Measurements from ENCODE around the gene MRGPRX2. TPM values are rescaled to one million over a fixed set of nuclear protein-coding genes. Genes with fewer than 3 reads are reported as not detected.

The MRGPRX2 gene
- under 1 TPM in 1 of 6 donors, not detected in 5; 0.14 TPM for total RNA-seq

GRCh38 chr11:19060629-19061028 lies at the start of gene MRGPRX2:
TSS of gene MRGPRX2 (minus strand) at chr11:19060717. CDS start at chr11:19056402, 4,315 bp downstream.
- no peaks in the 10 kb centered on the region for H3K9me3 ChIP-seq
- ATAC-seq (ENCODE audit: low FRiP score in 2 of 2) (no peak), DNase-seq (no peak)
- no peaks in the 10 kb centered on the region for H3K4me1 ChIP-seq
- no peak within 1 kb of the TSS for H3K27ac ChIP-seq
- H3K4me3 ChIP-seq = no peak within 1 kb of the TSS
- TF ChIP-seq POLR2A (IDR thresholded peaks at IDR 0.05) = no peak
- TF ChIP-seq CTCF (IDR thresholded peaks at IDR 0.05) = no peak
- no peak for TF ChIP-seq EP300 (IDR thresholded peaks at IDR 0.05)
- 44 to 49% methylated on average over 4 of the region's 4 CpGs for WGBS, 2 donors
- no peaks in the 10 kb centered on the region for H3K27me3 ChIP-seq
- H3K36me3 ChIP-seq = no peaks in the 10 kb centered on the region

GRCh38 chr11:19110295-19110694 lies 49.8 kb upstream of the MRGPRX2 start:
- TF ChIP-seq POLR2AphosphoS5 (IDR thresholded peaks at IDR 0.05) = no peak
- no peak for TF ChIP-seq POLR2A (IDR thresholded peaks at IDR 0.05)
- TF ChIP-seq EP300 (IDR thresholded peaks at IDR 0.05) = no peak
- no peak for TF ChIP-seq CTCF (IDR thresholded peaks at IDR 0.05)
- WGBS, 2 donors = 88% methylated on average over 3 of the region's 3 CpGs
- H3K27me3 ChIP-seq = no peaks in the 10 kb centered on the region
- no peaks in the 10 kb centered on the region for H3K9me3 ChIP-seq
- ATAC-seq (ENCODE audit: low FRiP score in 2 of 2) = no peak
- H3K4me3 ChIP-seq = no peak overlapping the region
- H3K36me3 ChIP-seq = no peaks in the 10 kb centered on the region
- DNase-seq = no peak
- no peaks in the 10 kb centered on the region for H3K4me1 ChIP-seq
- H3K27ac ChIP-seq = no peak overlapping the region

DNA sequence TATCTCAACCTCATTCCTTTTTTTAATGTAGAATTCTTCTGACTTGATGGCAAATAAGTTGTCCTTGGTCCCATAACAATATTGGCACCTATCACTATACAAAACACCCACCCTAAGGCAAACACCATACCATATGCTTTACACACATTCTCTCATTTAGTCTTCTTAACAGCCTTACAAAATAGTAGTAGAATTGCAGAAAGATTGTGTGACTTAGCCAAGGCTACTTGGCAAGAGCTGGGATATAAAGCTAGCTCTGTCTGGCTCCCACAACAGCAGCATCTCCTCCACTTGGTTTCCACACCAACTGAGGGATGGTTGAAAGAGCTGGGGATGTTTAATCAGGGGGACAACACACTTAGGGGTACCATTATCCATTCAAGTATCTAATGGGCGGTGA lies 46.6 kb upstream of the MRGPRX2 start:
- Histone ChIP-seq H3K27me3 (no peaks in the 10 kb centered on the region), H3K27ac (no peak overlapping the region), H3K4me1 (no peaks in the 10 kb centered on the region), H3K9me3 (no peaks in the 10 kb centered on the region), H3K36me3 (no peaks in the 10 kb centered on the region), H3K4me3 (no peak overlapping the region)
- TF ChIP-seq EP300 (IDR thresholded peaks at IDR 0.05) (no peak), POLR2A (IDR thresholded peaks at IDR 0.05) (no peak), POLR2AphosphoS5 (IDR thresholded peaks at IDR 0.05) (no peak)
- DNase-seq (no peak), ATAC-seq (ENCODE audit: low FRiP score in 2 of 2) (no peak)
- WGBS, 2 donors = 86 to 100% methylated on average over 1 of the region's 1 CpG

DNA sequence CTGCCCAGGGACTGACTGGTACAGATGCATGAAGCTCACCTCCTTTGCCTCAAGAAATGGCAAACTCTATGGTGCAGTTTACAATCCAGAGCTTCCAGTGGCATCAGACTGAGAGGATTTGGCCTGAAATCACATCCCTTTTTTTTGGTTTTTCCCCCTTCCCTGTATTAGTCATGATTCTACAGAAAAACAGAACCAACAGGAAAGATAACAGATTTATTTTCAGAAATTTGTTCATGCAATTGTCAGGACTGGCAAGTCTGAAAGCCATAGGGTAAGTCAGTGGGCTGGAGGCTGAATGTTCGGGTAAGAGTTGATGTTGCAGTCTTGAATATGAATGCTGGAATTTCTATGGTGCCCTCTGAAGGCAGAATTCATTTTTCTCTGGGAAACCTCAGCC lies 44.5 kb upstream of the MRGPRX2 start:
- ATAC-seq (ENCODE audit: low FRiP score in 2 of 2) = no peak
- no peaks in the 10 kb centered on the region for H3K27me3 ChIP-seq
- no peak for TF ChIP-seq CTCF (IDR thresholded peaks at IDR 0.05)
- no peak for TF ChIP-seq POLR2A (IDR thresholded peaks at IDR 0.05)
- TF ChIP-seq POLR2AphosphoS5 (IDR thresholded peaks at IDR 0.05) = no peak
- no peak for TF ChIP-seq EP300 (IDR thresholded peaks at IDR 0.05)

DNA sequence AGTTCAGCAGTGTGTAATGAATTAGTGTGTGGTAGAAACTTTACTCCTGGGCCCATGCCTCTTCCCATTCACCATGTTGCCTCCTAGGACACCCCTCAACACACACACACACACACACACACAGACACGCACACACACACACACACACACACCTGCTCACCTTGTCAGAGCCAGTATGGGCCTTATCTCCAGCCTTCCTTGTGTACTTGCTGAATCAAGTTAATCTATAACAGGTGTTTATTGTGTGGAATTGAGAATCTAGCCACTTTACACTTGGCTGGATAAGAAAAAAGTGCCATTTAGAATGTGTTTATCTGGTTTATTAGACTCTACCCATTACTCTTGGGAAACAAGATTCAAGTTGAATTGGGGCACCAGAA lies 42.0 kb upstream of the MRGPRX2 start:
- TF ChIP-seq POLR2AphosphoS5 (IDR thresholded peaks at IDR 0.05) = no peak
- TF ChIP-seq EP300 (IDR thresholded peaks at IDR 0.05) = no peak
- TF ChIP-seq POLR2A (IDR thresholded peaks at IDR 0.05) = no peak
- TF ChIP-seq CTCF (IDR thresholded peaks at IDR 0.05) = no peak
- no peaks in the 10 kb centered on the region for H3K36me3 ChIP-seq
- no peaks in the 10 kb centered on the region for H3K27me3 ChIP-seq
- H3K4me1 ChIP-seq = no peaks in the 10 kb centered on the region
- H3K4me3 ChIP-seq = no peak overlapping the region
- H3K27ac ChIP-seq = no peak overlapping the region
- no peaks in the 10 kb centered on the region for H3K9me3 ChIP-seq
- ATAC-seq (ENCODE audit: low FRiP score in 2 of 2) (no peak), DNase-seq (no peak)
- whole genome bisulfite sequencing, 2 donors = 48 to 85% methylated on average over 1 of the region's 1 CpG

More for the DNA sequence above, 44.5 kb upstream of the MRGPRX2 start:
- H3K27ac ChIP-seq = no peak overlapping the region
- 86 to 87% methylated on average over 1 of the region's 1 CpG for WGBS, 2 donors
- H3K36me3 ChIP-seq = no peaks in the 10 kb centered on the region
- no peaks in the 10 kb centered on the region for H3K9me3 ChIP-seq
- H3K4me1 ChIP-seq = no peaks in the 10 kb centered on the region
- no peak for DNase-seq
- H3K4me3 ChIP-seq = no peak overlapping the region

All from upper lobe of left lung (tissue), 6 donors.